Measurements from ENCODE around the gene CPN1.

CPN1 gene

DNA sequence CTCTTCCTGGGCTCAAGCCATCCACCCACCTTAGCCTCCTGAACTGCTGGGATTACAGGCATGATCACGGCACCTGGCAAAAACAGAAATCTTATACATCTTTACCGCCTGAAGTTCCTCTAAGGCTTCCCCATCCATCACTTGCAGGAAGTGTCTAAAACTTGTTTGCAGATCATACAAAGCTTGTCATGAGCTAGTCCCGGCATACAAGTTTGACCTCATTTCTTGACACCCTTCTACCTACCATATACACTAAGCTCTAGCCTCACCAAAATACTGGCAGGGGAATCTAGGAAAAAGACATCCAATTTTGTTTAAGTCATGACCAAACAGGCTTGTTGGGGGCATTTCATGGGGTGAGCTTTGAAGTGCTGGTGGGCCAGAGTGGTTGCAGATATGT lies 86.4 kb downstream of the CPN1 start:
- DNase-seq, result no peak

DNA sequence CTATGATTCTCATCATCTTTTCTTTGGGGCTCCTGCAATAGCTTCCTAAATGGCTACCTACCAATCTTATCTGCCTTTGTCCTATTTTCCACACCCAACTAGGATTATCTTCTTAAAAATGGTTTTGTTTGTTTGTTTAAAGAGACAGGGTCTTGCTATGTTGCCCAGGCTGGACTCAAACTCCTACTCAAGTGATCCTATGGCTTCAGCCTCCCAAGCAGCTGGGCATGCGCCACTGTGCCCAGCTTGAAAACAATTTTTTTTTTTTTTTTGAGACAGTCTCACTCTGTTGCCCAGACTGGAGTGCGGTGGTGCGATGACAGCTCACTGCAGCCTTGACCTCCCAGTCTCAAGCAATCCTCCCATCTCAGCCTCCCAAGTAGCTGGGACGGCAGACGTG lies 86.9 kb downstream of the CPN1 start:
- DNase-seq, result no peak

DNA sequence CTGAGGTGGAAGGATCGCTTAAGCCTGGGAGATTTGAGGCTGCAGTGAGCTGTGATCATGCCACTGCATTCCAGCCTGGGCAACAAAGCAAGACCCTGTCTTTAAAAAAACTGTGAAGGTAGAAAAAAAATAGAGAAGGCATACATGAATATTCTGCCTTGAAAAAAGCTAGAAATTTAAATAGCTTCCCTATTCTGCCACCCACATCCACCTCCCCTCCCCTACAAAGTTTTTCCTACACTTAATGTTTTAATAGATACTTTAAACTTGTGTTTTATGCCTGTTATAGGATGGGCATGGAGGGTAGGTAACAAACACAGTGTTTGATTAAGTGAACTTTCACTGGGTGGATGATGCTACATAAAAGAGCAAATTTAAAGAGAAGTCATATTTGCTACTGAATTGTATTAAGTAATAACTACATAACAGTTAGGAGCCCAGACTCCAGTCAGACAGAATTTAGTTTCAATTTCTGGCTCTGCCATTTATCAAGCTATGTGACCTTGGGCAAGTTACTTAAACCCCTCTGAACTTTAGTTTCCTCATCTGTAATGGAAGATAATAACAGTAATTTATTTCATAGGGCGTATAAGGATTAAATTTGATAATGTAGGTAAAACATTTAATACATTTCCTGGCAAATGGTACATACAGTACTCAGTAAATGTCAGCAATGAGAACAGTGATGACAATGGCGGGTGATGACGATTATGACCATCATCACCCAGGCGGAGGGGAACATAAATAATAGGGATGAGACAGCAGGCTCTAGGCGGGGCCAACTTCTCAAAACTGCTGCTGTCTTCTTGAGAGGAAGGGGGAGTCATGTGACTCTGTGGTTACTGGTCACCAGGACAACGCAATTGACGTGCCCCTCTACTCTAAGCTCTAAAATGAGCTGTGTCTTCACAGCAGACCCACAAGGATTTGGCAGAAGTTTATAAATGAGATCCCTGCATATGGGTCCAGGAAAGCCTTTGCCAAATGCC lies 87.7 kb downstream of the CPN1 start:
- DNase-seq, result no peak

All from cortex of kidney (tissue), 1 donor.